GM06990 (cell line): ENCODE results near the gene TP53I3.

Experiments
- DNase-seq: peaks from one replicate; pipeline ENCODE4 v3.0.0-alpha.2; 2011; ENCODE audit not compliant: insufficient read length; ENCODE audit errors: extremely low read depth
- H3K27me3 ChIP-seq: replicated peaks from 2 replicates; pipeline ENCODE4 v1.6.0; 2011; ENCODE audit warnings: low read length; ENCODE audit not compliant: control insufficient read depth, insufficient read depth
- H3K36me3 ChIP-seq: 2 replicates; pipeline ENCODE4 v1.5.1; 2011; ENCODE audit warnings: low read length; ENCODE audit not compliant: control insufficient read depth, insufficient read depth
- H3K4me3 ChIP-seq: replicated peaks from 2 replicates; pipeline ENCODE4 v1.5.1; 2011; ENCODE audit warnings: low read depth, mild to moderate bottlenecking, control low read depth, low read length
- TF ChIP-seq, protein P1 (sequence below): IDR thresholded peaks from 2 replicates; pipeline ENCODE4 v1.5.1; 2011; ENCODE audit warnings: low read length, control low read depth, mild to moderate bottlenecking, inconsistent platforms; ENCODE audit not compliant: insufficient read depth, poor library complexity, severe bottlenecking

Gene TP53I3

GRCh38 chr2:24087032-24087431, 2.4 kb upstream of the TP53I3 start:
- H3K27me3 ChIP-seq: no peaks in the 10 kb centered on the region
- H3K36me3 ChIP-seq: peaks cover 3% of the 10 kb centered on the region
- H3K4me3 ChIP-seq: no peak overlapping the region
- TF ChIP-seq, protein P1, sequence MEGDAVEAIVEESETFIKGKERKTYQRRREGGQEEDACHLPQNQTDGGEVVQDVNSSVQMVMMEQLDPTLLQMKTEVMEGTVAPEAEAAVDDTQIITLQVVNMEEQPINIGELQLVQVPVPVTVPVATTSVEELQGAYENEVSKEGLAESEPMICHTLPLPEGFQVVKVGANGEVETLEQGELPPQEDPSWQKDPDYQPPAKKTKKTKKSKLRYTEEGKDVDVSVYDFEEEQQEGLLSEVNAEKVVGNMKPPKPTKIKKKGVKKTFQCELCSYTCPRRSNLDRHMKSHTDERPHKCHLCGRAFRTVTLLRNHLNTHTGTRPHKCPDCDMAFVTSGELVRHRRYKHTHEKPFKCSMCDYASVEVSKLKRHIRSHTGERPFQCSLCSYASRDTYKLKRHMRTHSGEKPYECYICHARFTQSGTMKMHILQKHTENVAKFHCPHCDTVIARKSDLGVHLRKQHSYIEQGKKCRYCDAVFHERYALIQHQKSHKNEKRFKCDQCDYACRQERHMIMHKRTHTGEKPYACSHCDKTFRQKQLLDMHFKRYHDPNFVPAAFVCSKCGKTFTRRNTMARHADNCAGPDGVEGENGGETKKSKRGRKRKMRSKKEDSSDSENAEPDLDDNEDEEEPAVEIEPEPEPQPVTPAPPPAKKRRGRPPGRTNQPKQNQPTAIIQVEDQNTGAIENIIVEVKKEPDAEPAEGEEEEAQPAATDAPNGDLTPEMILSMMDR: no peak
- no peak for DNase-seq

DNA sequence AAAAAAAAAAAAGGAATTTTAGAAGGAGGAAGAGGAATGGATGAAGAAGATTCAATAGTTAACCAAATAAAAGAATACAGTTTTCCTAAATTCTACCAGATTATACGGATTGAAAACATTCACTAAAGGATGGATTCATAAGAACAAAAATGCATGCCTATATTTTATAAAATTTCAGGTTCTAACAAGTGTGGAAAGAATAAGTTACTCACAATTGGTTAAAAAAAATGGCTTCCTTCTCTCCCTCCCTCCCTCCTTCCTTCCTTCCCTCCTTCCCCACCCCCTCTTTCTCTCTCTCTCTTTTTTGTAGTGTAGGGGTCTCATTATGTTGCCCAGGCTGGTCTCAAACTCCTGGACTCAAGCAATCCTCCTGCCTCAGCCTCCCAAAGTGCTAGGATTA, 1.6 kb upstream of the TP53I3 start:
- DNase-seq: no peak
- TF ChIP-seq, protein P1: no peak
- Histone ChIP-seq H3K27me3 (no peaks in the 10 kb centered on the region), H3K36me3 (peaks cover 3% of the 10 kb centered on the region), H3K4me3 (no peak overlapping the region)

GRCh38 chr2:24085200-24085489, 511 bp upstream of the TP53I3 start:
- no peak for DNase-seq
- TF ChIP-seq, protein P1: no peak
- H3K27me3 ChIP-seq: no peaks in the 10 kb centered on the region
- H3K36me3 ChIP-seq: peaks cover 3% of the 10 kb centered on the region
- peak overlapping the region; percentile 77 for H3K4me3 ChIP-seq

GRCh38 chr2:24083567-24084385, 858 bp downstream of the TP53I3 start:
- DNase-seq: peak; percentile 86
- H3K4me3 ChIP-seq: peak overlapping the region; percentile 77
- H3K27me3 ChIP-seq: no peaks in the 10 kb centered on the region
- H3K36me3 ChIP-seq: peaks cover 3% of the 10 kb centered on the region
- TF ChIP-seq, protein P1: no peak

DNA sequence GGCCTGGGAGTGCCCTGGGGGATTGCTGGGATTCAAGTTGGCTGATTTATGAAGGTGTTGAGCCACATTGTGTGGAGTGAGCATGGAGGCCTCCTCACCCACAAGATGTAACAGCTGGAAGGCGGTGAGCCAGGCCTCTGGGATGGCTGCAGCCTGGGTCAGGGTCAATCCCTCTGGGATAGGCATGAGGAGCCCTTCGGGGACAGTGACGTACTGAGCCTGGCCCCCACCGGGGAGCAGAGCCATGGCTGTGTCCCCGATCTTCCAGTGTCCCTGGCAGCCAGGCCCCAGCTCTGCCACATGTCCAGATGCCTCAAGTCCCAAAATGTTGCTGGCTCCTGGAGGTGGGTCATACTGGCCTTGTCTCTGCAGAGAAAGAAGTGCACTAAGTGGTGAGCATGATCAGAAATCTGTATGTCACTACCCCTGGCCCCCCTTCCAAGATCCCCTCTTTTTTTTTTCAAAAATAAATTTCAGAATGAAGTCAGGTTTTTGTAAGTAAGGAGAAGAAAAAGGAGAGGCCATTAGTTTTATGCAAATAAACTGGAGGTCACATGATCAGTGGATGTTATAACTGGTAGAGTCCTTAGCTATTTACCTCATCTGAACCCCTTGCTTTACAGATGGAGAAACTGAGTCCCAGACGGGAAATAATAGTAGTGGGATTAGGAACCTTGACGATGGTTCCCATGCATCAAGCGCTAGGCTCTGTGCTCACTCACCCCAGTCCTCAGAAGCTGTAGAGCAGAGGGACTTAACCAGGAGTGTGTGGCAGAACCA, 1.7 kb downstream of the TP53I3 start:
- Histone ChIP-seq H3K4me3 (peak overlapping the region; percentile 77), H3K27me3 (no peaks in the 10 kb centered on the region), H3K36me3 (peaks cover 3% of the 10 kb centered on the region)
- TF ChIP-seq, protein P1: no peak
- no peak for DNase-seq
